Measurements from ENCODE around the gene UGT3A1. TPM values are rescaled to one million over a fixed set of nuclear protein-coding genes. Genes with fewer than 3 reads are reported as not detected.
"Not testable (repeated sequence)": the region's sequence is repeated elsewhere in the genome, so short reads cannot be mapped to it uniquely, and the experiment has no call there.

The UGT3A1 gene
- total RNA-seq, 2 donors from 2014 or later: not detected

DNA sequence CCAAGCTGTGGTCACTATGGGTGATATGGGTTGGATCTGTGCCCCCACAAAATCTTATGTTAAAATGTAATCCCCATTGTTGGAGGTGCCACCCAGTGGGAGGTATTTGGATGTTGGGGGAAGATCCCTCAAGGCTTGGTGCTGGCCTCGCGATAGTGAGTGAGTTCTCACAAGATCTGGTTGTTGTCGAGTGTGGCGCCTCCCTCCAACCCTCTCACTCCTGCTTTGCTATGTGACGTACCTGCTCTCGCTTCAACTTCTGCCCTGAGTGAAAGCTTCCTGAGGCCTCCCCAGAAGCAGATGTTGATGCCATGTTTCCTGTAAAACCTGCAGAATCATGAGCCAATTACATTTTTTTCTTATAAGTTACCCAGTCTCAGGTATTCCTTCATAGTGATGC lies 40.0 kb upstream of the UGT3A1 start:
- H3K4me3 ChIP-seq: no peak overlapping the region
- H3K27me3 ChIP-seq (replicated peaks; ENCODE audit: insufficient read depth): no peaks in the 10 kb centered on the region
- no peaks in the 10 kb centered on the region for H3K36me3 ChIP-seq
- no peaks in the 10 kb centered on the region for H3K9me3 ChIP-seq
- TF ChIP-seq, protein P1, sequence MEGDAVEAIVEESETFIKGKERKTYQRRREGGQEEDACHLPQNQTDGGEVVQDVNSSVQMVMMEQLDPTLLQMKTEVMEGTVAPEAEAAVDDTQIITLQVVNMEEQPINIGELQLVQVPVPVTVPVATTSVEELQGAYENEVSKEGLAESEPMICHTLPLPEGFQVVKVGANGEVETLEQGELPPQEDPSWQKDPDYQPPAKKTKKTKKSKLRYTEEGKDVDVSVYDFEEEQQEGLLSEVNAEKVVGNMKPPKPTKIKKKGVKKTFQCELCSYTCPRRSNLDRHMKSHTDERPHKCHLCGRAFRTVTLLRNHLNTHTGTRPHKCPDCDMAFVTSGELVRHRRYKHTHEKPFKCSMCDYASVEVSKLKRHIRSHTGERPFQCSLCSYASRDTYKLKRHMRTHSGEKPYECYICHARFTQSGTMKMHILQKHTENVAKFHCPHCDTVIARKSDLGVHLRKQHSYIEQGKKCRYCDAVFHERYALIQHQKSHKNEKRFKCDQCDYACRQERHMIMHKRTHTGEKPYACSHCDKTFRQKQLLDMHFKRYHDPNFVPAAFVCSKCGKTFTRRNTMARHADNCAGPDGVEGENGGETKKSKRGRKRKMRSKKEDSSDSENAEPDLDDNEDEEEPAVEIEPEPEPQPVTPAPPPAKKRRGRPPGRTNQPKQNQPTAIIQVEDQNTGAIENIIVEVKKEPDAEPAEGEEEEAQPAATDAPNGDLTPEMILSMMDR (IDR thresholded peaks at IDR 0.05): no peak
- no peak overlapping the region for H3K27ac ChIP-seq
- ATAC-seq (ENCODE audit: insufficient number of reproducible peaks, low FRiP score, low read depth) (no peak), DNase-seq (ENCODE audit: low spot score) (no peak)
- no peaks in the 10 kb centered on the region for H3K4me1 ChIP-seq (ENCODE audit: control insufficient read depth in 1 of 2, low read depth in 2 of 2)

DNA sequence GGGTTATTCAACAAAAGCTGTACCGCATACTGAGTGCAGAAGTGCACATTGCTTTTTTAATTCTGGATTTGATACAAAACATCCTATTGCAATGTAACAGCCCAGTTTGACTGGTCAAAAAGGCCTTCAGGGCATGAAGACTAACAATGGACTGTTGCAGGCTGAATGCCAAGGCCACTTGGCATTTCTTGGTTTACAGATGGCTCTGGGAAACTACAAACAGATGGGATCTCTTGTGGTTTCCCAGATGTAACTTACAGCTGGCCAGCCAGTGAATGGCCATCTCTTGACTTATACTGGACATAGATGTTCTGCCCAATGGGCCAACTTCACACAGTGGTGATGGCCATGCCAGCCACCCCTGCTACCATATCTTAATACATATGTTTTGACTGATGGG lies 38.7 kb upstream of the UGT3A1 start:
- no peak for DNase-seq (ENCODE audit: low spot score)
- Histone ChIP-seq H3K4me1 (ENCODE audit: control insufficient read depth in 1 of 2, low read depth in 2 of 2) (no peaks in the 10 kb centered on the region), H3K9me3 (no peaks in the 10 kb centered on the region), H3K27ac (no peak overlapping the region), H3K36me3 (no peaks in the 10 kb centered on the region), H3K27me3 (replicated peaks; ENCODE audit: insufficient read depth) (no peaks in the 10 kb centered on the region), H3K4me3 (no peak overlapping the region)
- ATAC-seq (ENCODE audit: insufficient number of reproducible peaks, low FRiP score, low read depth): no peak
- TF ChIP-seq, protein P1 (IDR thresholded peaks at IDR 0.05): no peak

DNA sequence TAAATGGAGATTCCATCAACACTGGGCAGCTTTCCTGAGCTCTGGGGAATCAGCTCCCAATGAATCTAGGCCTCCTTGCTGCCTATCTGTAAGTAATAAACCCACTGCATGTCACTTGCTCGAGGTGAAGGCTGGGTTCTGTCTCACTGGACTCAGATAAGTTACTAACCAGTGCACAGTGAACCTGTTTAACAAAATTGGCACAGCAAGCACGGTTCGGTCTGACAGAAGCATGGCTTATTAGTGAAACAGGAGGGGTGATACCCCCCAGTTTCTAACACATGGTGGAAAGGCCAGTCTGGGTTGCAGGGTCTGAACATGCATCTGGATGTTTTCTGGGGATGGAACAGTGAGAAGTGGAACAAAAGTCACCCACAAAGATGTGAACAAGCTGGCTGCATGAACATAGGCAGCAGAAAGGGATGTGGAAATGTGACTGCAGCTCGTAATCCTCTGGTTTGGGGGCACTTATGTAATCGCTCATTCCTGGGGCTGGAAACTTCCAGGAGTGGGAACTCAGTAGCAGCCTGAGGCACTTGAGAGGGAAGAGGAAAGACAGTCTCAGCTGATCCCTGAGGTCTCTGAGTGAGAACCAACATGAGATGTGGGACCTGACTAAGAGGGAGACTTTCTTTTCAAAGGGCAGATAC lies 37.8 kb upstream of the UGT3A1 start:
- TF ChIP-seq, protein P1 (IDR thresholded peaks at IDR 0.05): no peak
- no peaks in the 10 kb centered on the region for H3K36me3 ChIP-seq
- H3K27ac ChIP-seq: no peak overlapping the region
- ATAC-seq (ENCODE audit: insufficient number of reproducible peaks, low FRiP score, low read depth) (no peak), DNase-seq (ENCODE audit: low spot score) (no peak)
- no peaks in the 10 kb centered on the region for H3K9me3 ChIP-seq
- no peaks in the 10 kb centered on the region for H3K4me1 ChIP-seq (ENCODE audit: control insufficient read depth in 1 of 2, low read depth in 2 of 2)
- no peak overlapping the region for H3K4me3 ChIP-seq
- H3K27me3 ChIP-seq (replicated peaks; ENCODE audit: insufficient read depth): no peaks in the 10 kb centered on the region

DNA sequence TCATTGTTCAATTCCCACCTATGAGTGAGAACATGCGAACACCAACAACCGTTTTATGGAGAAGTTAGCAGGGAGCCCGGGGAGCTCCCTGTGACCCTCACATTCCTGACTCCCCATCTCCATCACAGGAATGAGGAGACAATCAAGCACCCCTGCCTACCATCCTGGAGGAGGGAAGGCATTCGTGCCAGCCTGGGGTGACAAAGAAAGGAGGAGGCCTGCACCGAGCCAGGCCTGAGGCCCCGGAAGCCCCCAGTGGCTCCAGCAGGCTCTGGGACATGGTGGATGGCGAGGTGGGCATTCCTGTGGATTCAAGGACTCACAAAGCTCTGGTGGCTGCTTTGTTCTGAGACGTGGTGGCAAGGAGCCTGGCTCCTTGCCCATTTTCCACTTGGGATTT lies 36.5 kb upstream of the UGT3A1 start:
- H3K4me1 ChIP-seq (ENCODE audit: control insufficient read depth in 1 of 2, low read depth in 2 of 2): no peaks in the 10 kb centered on the region
- H3K9me3 ChIP-seq: no peaks in the 10 kb centered on the region
- H3K4me3 ChIP-seq: no peak overlapping the region
- TF ChIP-seq, protein P1 (IDR thresholded peaks at IDR 0.05): no peak
- ATAC-seq (ENCODE audit: insufficient number of reproducible peaks, low FRiP score, low read depth) (no peak), DNase-seq (ENCODE audit: low spot score) (no peak)
- no peaks in the 10 kb centered on the region for H3K27me3 ChIP-seq (replicated peaks; ENCODE audit: insufficient read depth)
- no peaks in the 10 kb centered on the region for H3K36me3 ChIP-seq
- no peak overlapping the region for H3K27ac ChIP-seq

DNA sequence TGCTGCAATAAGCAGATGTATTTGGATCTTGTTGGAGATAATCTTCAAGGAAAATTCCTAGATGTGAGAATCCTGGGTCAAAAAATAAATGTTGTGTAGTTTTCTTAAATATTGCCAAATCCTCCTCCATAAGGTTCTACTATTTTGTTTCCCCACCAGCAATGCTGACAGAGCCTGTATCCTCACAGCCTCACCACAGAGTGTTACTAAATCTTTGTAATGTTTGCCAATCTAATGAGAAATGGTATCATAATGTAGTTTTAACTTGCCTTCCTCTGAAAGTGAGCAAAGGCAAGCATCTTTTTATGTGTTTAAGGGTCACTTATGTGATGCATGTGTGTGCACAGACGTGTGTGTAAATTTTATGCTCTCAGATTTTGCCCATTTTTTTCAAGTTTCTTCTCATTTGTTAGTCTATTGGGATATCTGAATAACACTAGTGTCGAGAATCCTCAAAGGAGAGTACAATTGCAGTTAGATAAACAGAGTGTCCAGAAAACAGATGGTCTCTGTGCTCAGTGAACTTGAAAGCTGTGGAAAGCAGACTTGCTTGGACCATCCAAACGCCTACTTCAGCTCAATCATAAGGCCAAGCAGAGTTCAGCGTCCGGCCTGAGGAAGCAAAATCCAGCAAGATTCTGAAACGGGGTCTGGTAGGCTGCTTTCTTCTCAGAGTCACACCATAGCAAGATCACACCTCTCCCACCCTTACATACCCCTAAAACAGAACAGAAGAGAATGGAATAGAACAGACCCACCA lies 35.7 kb upstream of the UGT3A1 start:
- Histone ChIP-seq H3K36me3 (no peaks in the 10 kb centered on the region), H3K4me1 (ENCODE audit: control insufficient read depth in 1 of 2, low read depth in 2 of 2) (no peaks in the 10 kb centered on the region), H3K9me3 (no peaks in the 10 kb centered on the region), H3K27ac (no peak overlapping the region), H3K27me3 (replicated peaks; ENCODE audit: insufficient read depth) (no peaks in the 10 kb centered on the region), H3K4me3 (no peak overlapping the region)
- TF ChIP-seq, protein P1 (IDR thresholded peaks at IDR 0.05): no peak
- DNase-seq (ENCODE audit: low spot score) (no peak), ATAC-seq (ENCODE audit: insufficient number of reproducible peaks, low FRiP score, low read depth) (no peak)

DNA sequence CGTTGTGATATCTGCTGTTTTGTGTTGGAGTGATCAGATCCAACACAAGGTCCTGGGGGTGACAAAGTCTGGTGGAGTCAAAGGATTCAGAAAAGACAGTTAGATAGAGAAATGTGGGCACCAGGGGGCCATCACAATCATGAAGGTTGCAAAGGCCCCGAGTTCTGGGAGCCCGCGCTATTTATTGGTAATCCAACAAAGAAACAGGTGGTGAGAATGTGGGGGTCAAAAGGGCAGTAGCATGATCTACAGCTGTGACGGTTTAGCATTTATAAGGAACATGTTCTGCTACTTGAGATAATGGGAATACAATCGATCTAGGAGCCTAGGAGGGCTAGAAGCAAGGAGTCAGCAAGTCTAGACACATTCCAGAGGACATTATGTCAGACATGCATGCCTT lies 31.1 kb upstream of the UGT3A1 start:
- H3K27me3 ChIP-seq (replicated peaks; ENCODE audit: insufficient read depth); ATAC-seq (ENCODE audit: insufficient number of reproducible peaks, low FRiP score, low read depth); H3K4me1 ChIP-seq (ENCODE audit: control insufficient read depth in 1 of 2, low read depth in 2 of 2); H3K9me3 ChIP-seq; H3K27ac ChIP-seq; H3K36me3 ChIP-seq; DNase-seq (ENCODE audit: low spot score); H3K4me3 ChIP-seq: not testable (repeated sequence)

DNA sequence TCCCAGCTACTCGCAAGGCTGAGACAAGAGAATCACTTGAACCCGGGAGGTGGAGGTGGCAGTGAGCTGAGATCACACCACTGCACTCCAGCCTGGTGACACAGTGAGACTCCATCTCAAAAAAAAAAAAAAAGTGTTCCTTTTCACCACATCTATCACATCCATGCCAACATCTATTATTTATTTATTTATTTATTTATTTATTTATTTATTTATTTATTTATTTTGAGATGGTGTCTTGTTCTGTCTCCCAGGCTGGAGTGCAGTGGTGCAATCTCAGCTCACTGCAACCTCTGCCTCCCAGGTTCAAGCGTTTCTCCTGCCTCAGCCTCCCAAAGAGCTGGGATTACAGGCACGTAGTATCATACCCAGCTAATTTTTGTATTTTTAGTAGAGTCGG lies 28.4 kb upstream of the UGT3A1 start:
- DNase-seq (ENCODE audit: low spot score); H3K36me3 ChIP-seq; H3K9me3 ChIP-seq; ATAC-seq (ENCODE audit: insufficient number of reproducible peaks, low FRiP score, low read depth); H3K27ac ChIP-seq; H3K27me3 ChIP-seq (replicated peaks; ENCODE audit: insufficient read depth); H3K4me1 ChIP-seq (ENCODE audit: control insufficient read depth in 1 of 2, low read depth in 2 of 2); H3K4me3 ChIP-seq: not testable (repeated sequence)
